AG04449 (cell line): ENCODE measurements around the gene EEPD1.

ENCODE experiments used
- CTCF ChIA-PET: fragments of 350-600 bp; formaldehyde crosslinking; extraction: SDS; loops from one replicate; lab custom pipeline; 2021; ENCODE audit warnings: antibody characterized with exemption; lab: Yijun Ruan, JAX
- POLR2A ChIA-PET: fragments of 400-600, 350-600 bp; formaldehyde crosslinking; extraction: SDS; loops from one replicate; lab custom pipeline; 2020; ENCODE audit warnings: antibody characterized with exemption, inconsistent platforms; lab: Yijun Ruan, JAX
- DNase-seq: peaks from one replicate; pipeline ENCODE4 v3.0.0-alpha.2; 2010; ENCODE audit warnings: low read depth, low spot score
- H3K4me3 ChIP-seq: 2 replicates; pipeline ENCODE4 v1.5.1; 2011; ENCODE audit warnings: low read depth, mild to moderate bottlenecking, control low read depth, low read length
- CTCF ChIP-seq: IDR thresholded peaks from one replicate; pipeline ENCODE4 v1.5.1; 2011; ENCODE audit warnings: mild to moderate bottlenecking, moderate library complexity, low read length, control low read depth, inconsistent platforms; ENCODE audit not compliant: insufficient read depth; ENCODE audit errors: missing control alignments

Gene EEPD1

GRCh38 chr7:36208997-36209813 is 56.2 kb downstream of the EEPD1 start:
- POLR2A ChIA-PET = no interaction called here
- no peak for TF ChIP-seq CTCF
- CTCF ChIA-PET = interaction anchor here (1.1 kb wide), 1 partner anchor 13 kb away, joined by 3 read pairs; no protein-coding TSS in a partner anchor
- no peak overlapping the region for H3K4me3 ChIP-seq
- DNase-seq = no peak

- ChIA-PET POLR2A (no interaction called here), CTCF (interaction anchor here (0.7 to 1.3 kb wide), 2 partner anchors 225 to 234 kb away, joined by 3 to 4 read pairs; no protein-coding TSS in a partner anchor)
- TF ChIP-seq CTCF = no peak
- DNase-seq = no peak
- H3K4me3 ChIP-seq = no peak overlapping the region
Observed at GRCh38 chr7:36209814-36210183, 56.7 kb downstream of the EEPD1 start.

- ChIA-PET POLR2A (no interaction called here), CTCF (interaction anchor here (0.7 to 1.3 kb wide), 2 partner anchors 225 to 234 kb away, joined by 3 to 4 read pairs; no protein-coding TSS in a partner anchor)
- no peak overlapping the region for H3K4me3 ChIP-seq
- no peak for TF ChIP-seq CTCF
- DNase-seq = no peak
Observed at GRCh38 chr7:36210291-36210922, 57.4 kb downstream of the EEPD1 start.

- CTCF ChIA-PET = interaction anchor here (1.1 kb wide), 1 partner anchor 77 kb away, joined by 5 read pairs; no protein-coding TSS in a partner anchor
- POLR2A ChIA-PET = no interaction called here
- no peak for TF ChIP-seq CTCF
Observed at GRCh38 chr7:36214608-36215456, 61.8 kb downstream of the EEPD1 start.

GRCh38 chr7:36215457-36215765 is 62.4 kb downstream of the EEPD1 start:
- DNase-seq = no peak
- POLR2A ChIA-PET = no interaction called here
- no peak overlapping the region for H3K4me3 ChIP-seq
- TF ChIP-seq CTCF = no peak
- CTCF ChIA-PET = interaction anchor here (1.1 kb wide), 1 partner anchor 77 kb away, joined by 5 read pairs; no protein-coding TSS in a partner anchor

More at GRCh38 chr7:36214608-36215456, 61.8 kb downstream of the EEPD1 start:
- no peak overlapping the region for H3K4me3 ChIP-seq
- DNase-seq = no peak
